ENCODE results near the gene DCDC2C. TPM values are rescaled to one million over a fixed set of nuclear protein-coding genes. Genes with fewer than 3 reads are reported as not detected.
A peak's percentile ranks its signal among the peaks of the same experiment; 100 is the strongest.

The DCDC2C gene
- total RNA-seq (not detected), total RNA-seq (0 to 0.09 (median 0) reads per million in 29 experiments)
- total RNA-seq (2013): not detected

GRCh38 chr2:3703236-3703756 is at the start of gene DCDC2C:
DCDC2C (plus strand) TSS chr2:3703575; CDS start chr2:3703752, 177 bp downstream.
- peaks cover 29 to 50% of the 10 kb centered on the region in 2 donors for H3K27me3 Mint-ChIP-seq
- no peak within 1 kb of the TSS for H3K4me3 ChIP-seq (ENCODE audit: control insufficient read depth in 1 of 2, extremely low read depth in 1 of 2, low read length in 1 of 2)
- H3K27ac ChIP-seq (ENCODE audit: low read length): no peak within 1 kb of the TSS
- H3K4me1 Mint-ChIP-seq: peaks cover 0 to 5% (median 0%) of the 10 kb centered on the region in 3 donors
- peaks cover 0 to 3% (median 0%) of the 10 kb centered on the region in 3 donors for H3K9me3 Mint-ChIP-seq
- ATAC-seq (replicated peaks in 1 of 4) (no peak), DNase-seq (no peak)
- peak within 1 kb of the TSS in 1 of 3 donors; percentile 27 for H3K4me3 Mint-ChIP-seq
- no peaks in the 10 kb centered on the region for H3K4me1 ChIP-seq (ENCODE audit: control insufficient read depth in 1 of 2, extremely low read depth in 1 of 2, insufficient read depth in 2 of 2, low read length in 2 of 2)
- no peak within 1 kb of the TSS for H3K27ac Mint-ChIP-seq
- ChIA-PET POLR2A (no interaction called here), CTCF (no interaction called here)
- no peaks in the 10 kb centered on the region for H3K9me3 ChIP-seq
- WGBS (ENCODE audit: insufficient coverage): 19% methylated on average over 50 of the region's 60 CpGs
- no peaks in the 10 kb centered on the region for H3K36me3 Mint-ChIP-seq
- peaks cover 4 to 14% of the 10 kb centered on the region in 2 experiments for H3K27me3 ChIP-seq (replicated peaks in 1 of 2; ENCODE audit: control insufficient read depth in 2 of 2, extremely low read depth in 1 of 2, insufficient read depth in 2 of 2, low read length in 1 of 2)
- H3K36me3 ChIP-seq (ENCODE audit: control insufficient read depth in 2 of 2, extremely low read depth in 1 of 2, insufficient read depth in 1 of 2, low read length in 1 of 2): no peaks in the 10 kb centered on the region

- H3K27ac Mint-ChIP-seq: no peak overlapping the region
- Histone ChIP-seq H3K4me3 (ENCODE audit: control insufficient read depth in 1 of 2, extremely low read depth in 1 of 2, low read length in 1 of 2) (no peak overlapping the region), H3K9me3 (no peaks in the 10 kb centered on the region), H3K27ac (ENCODE audit: low read length) (no peak overlapping the region), H3K4me1 (ENCODE audit: control insufficient read depth in 1 of 2, extremely low read depth in 1 of 2, insufficient read depth in 2 of 2, low read length in 2 of 2) (peaks cover 0 to 17% of the 10 kb centered on the region in 2 experiments), H3K36me3 (ENCODE audit: control insufficient read depth in 2 of 2, extremely low read depth in 1 of 2, insufficient read depth in 1 of 2, low read length in 1 of 2) (no peaks in the 10 kb centered on the region), H3K27me3 (replicated peaks in 1 of 2; ENCODE audit: control insufficient read depth in 2 of 2, extremely low read depth in 1 of 2, insufficient read depth in 2 of 2, low read length in 1 of 2) (peaks cover 0 to 29% of the 10 kb centered on the region in 2 experiments)
- H3K36me3 Mint-ChIP-seq: no peaks in the 10 kb centered on the region
- ATAC-seq (replicated peaks in 1 of 4): no peak
- ChIA-PET POLR2A (no interaction called here), CTCF (interaction anchor here in 1 of 2 donors (1.3 kb wide), 1 partner anchor 230 kb away, joined by 4 read pairs; no protein-coding TSS in a partner anchor)
- no peak for DNase-seq
- H3K4me3 Mint-ChIP-seq: no peak overlapping the region
- H3K9me3 Mint-ChIP-seq: no peaks in the 10 kb centered on the region
- H3K27me3 Mint-ChIP-seq: no peaks in the 10 kb centered on the region
- WGBS (ENCODE audit: insufficient coverage): 93% methylated on average over 10 of the region's 10 CpGs
- peaks cover 13 to 17% (median 14%) of the 10 kb centered on the region in 3 donors for H3K4me1 Mint-ChIP-seq
These were observed 49.4 kb upstream of the DCDC2C start for GRCh38 chr2:3654011-3654410.

- DNase-seq (no peak), ATAC-seq (replicated peaks in 1 of 4) (no peak)
- Histone ChIP-seq H3K4me1 (ENCODE audit: control insufficient read depth in 1 of 2, extremely low read depth in 1 of 2, insufficient read depth in 2 of 2, low read length in 2 of 2) (peaks cover 0 to 17% of the 10 kb centered on the region in 2 experiments), H3K27ac (ENCODE audit: low read length) (no peak overlapping the region), H3K27me3 (replicated peaks in 1 of 2; ENCODE audit: control insufficient read depth in 2 of 2, extremely low read depth in 1 of 2, insufficient read depth in 2 of 2, low read length in 1 of 2) (peaks cover 0 to 26% of the 10 kb centered on the region in 2 experiments), H3K4me3 (ENCODE audit: control insufficient read depth in 1 of 2, extremely low read depth in 1 of 2, low read length in 1 of 2) (no peak overlapping the region), H3K9me3 (no peaks in the 10 kb centered on the region), H3K36me3 (ENCODE audit: control insufficient read depth in 2 of 2, extremely low read depth in 1 of 2, insufficient read depth in 1 of 2, low read length in 1 of 2) (no peaks in the 10 kb centered on the region)
- Mint-ChIP-seq H3K27me3 (no peaks in the 10 kb centered on the region), H3K4me1 (peaks cover 13 to 17% (median 14%) of the 10 kb centered on the region in 3 donors), H3K36me3 (no peaks in the 10 kb centered on the region), H3K27ac (no peak overlapping the region), H3K9me3 (no peaks in the 10 kb centered on the region), H3K4me3 (no peak overlapping the region)
- WGBS (ENCODE audit: insufficient coverage): 77% methylated on average over 21 of the region's 21 CpGs
- ChIA-PET POLR2A (no interaction called here), CTCF (interaction anchor here in 1 of 2 donors (1.3 kb wide), 1 partner anchor 231 kb away, joined by 4 read pairs; no protein-coding TSS in a partner anchor)
These were observed 48.7 kb upstream of the DCDC2C start for GRCh38 chr2:3654531-3655225.

GRCh38 chr2:3655871-3656761 is 47.3 kb upstream of the DCDC2C start:
- 94% methylated on average over 13 of the region's 28 CpGs for WGBS (ENCODE audit: insufficient coverage)
- peaks cover 0 to 11% of the 10 kb centered on the region in 2 experiments for H3K4me1 ChIP-seq (ENCODE audit: control insufficient read depth in 1 of 2, extremely low read depth in 1 of 2, insufficient read depth in 2 of 2, low read length in 2 of 2)
- no peaks in the 10 kb centered on the region for H3K9me3 ChIP-seq
- DNase-seq (no peak), ATAC-seq (replicated peaks in 1 of 4) (no peak)
- POLR2A ChIA-PET: no interaction called here
- Mint-ChIP-seq H3K4me1 (peaks cover 12 to 14% (median 13%) of the 10 kb centered on the region in 3 donors), H3K4me3 (no peak overlapping the region), H3K9me3 (no peaks in the 10 kb centered on the region), H3K27me3 (no peaks in the 10 kb centered on the region), H3K36me3 (no peaks in the 10 kb centered on the region), H3K27ac (no peak overlapping the region)
- no peak overlapping the region for H3K4me3 ChIP-seq (ENCODE audit: control insufficient read depth in 1 of 2, extremely low read depth in 1 of 2, low read length in 1 of 2)
- H3K27me3 ChIP-seq (replicated peaks in 1 of 2; ENCODE audit: control insufficient read depth in 2 of 2, extremely low read depth in 1 of 2, insufficient read depth in 2 of 2, low read length in 1 of 2): peaks cover 0 to 18% of the 10 kb centered on the region in 2 experiments
- H3K27ac ChIP-seq (ENCODE audit: low read length): no peak overlapping the region
- CTCF ChIA-PET: no interaction called here
- no peaks in the 10 kb centered on the region for H3K36me3 ChIP-seq (ENCODE audit: control insufficient read depth in 2 of 2, extremely low read depth in 1 of 2, insufficient read depth in 1 of 2, low read length in 1 of 2)

GRCh38 chr2:3656762-3657721 is 46.3 kb upstream of the DCDC2C start:
- H3K27ac ChIP-seq (ENCODE audit: low read length): no peak overlapping the region
- DNase-seq: no peak
- H3K36me3 ChIP-seq (ENCODE audit: control insufficient read depth in 2 of 2, extremely low read depth in 1 of 2, insufficient read depth in 1 of 2, low read length in 1 of 2): no peaks in the 10 kb centered on the region
- Mint-ChIP-seq H3K36me3 (no peaks in the 10 kb centered on the region), H3K4me1 (peaks cover 3 to 12% (median 6%) of the 10 kb centered on the region in 3 donors), H3K4me3 (no peak overlapping the region), H3K9me3 (no peaks in the 10 kb centered on the region), H3K27ac (no peak overlapping the region), H3K27me3 (no peaks in the 10 kb centered on the region)
- WGBS (ENCODE audit: insufficient coverage): 83% methylated on average over 29 of the region's 36 CpGs
- H3K4me1 ChIP-seq (ENCODE audit: control insufficient read depth in 1 of 2, extremely low read depth in 1 of 2, insufficient read depth in 2 of 2, low read length in 2 of 2): peaks cover 0 to 3% of the 10 kb centered on the region in 2 experiments
- H3K4me3 ChIP-seq (ENCODE audit: control insufficient read depth in 1 of 2, extremely low read depth in 1 of 2, low read length in 1 of 2): no peak overlapping the region
- H3K27me3 ChIP-seq (replicated peaks in 1 of 2; ENCODE audit: control insufficient read depth in 2 of 2, extremely low read depth in 1 of 2, insufficient read depth in 2 of 2, low read length in 1 of 2): peaks cover 0 to 13% of the 10 kb centered on the region in 2 experiments
- CTCF ChIA-PET: no interaction called here
- POLR2A ChIA-PET: no interaction called here
- no peak for ATAC-seq (replicated peaks in 1 of 4)
- H3K9me3 ChIP-seq: no peaks in the 10 kb centered on the region
